Fibroblast of skin of left biceps (primary cell): ENCODE measurements around the gene WDR27.
A peak's percentile ranks its signal among the peaks of the same experiment; 100 is the strongest.
"Not testable (repeated sequence)": the region's sequence is repeated elsewhere in the genome, so short reads cannot be mapped to it uniquely, and the experiment has no call there.

Experiments used
- DNase-seq, 2 experiments: peaks; one replicate each; pipeline ENCODE4 v3.0.0-alpha.2; 2013; ENCODE audit warnings: low read depth in 2 of 2

The WDR27 gene

GRCh38 chr6:169527306-169527705 lies 174.5 kb downstream of the WDR27 start:
- DNase-seq: peak; percentile 53

GRCh38 chr6:169521825-169522224 lies 180.0 kb downstream of the WDR27 start:
- DNase-seq: no peak

GRCh38 chr6:169520104-169520503 lies 181.7 kb downstream of the WDR27 start:
- no peak for DNase-seq

GRCh38 chr6:169518451-169518850 lies 183.4 kb downstream of the WDR27 start:
- no peak for DNase-seq

GRCh38 chr6:169513478-169514193 lies 188.2 kb downstream of the WDR27 start:
- no peak for DNase-seq

- not testable (repeated sequence) for DNase-seq
These were observed 190.0 kb downstream of the WDR27 start for GRCh38 chr6:169511785-169512184.

- DNase-seq: no peak
These were observed 191.0 kb downstream of the WDR27 start for GRCh38 chr6:169510871-169511270.

- no peak for DNase-seq
These were observed 193.4 kb downstream of the WDR27 start for GRCh38 chr6:169508452-169508851.

GRCh38 chr6:169503422-169504152 lies 198.2 kb downstream of the WDR27 start:
- DNase-seq: peak; percentile 66 to 70

GRCh38 chr6:169502445-169502844 lies 199.4 kb downstream of the WDR27 start:
- DNase-seq: no peak

GRCh38 chr6:169501777-169502313 lies 200.0 kb downstream of the WDR27 start:
- no peak for DNase-seq

GRCh38 chr6:169501128-169501527 lies 200.7 kb downstream of the WDR27 start:
- DNase-seq: no peak

GRCh38 chr6:169500688-169501087 lies 201.1 kb downstream of the WDR27 start:
- DNase-seq: no peak

- no peak for DNase-seq
These were observed 202.0 kb downstream of the WDR27 start for GRCh38 chr6:169499848-169500247.

- no peak for DNase-seq
These were observed 202.8 kb downstream of the WDR27 start for GRCh38 chr6:169498916-169499513.

- DNase-seq: peak; percentile 69 to 74
These were observed 206.2 kb downstream of the WDR27 start for GRCh38 chr6:169495601-169496000.

GRCh38 chr6:169494038-169494437 lies 207.8 kb downstream of the WDR27 start:
- no peak for DNase-seq

GRCh38 chr6:169491482-169491881 lies 210.3 kb downstream of the WDR27 start:
- no peak for DNase-seq

GRCh38 chr6:169490830-169491229 lies 211.0 kb downstream of the WDR27 start:
- no peak for DNase-seq

- DNase-seq: no peak
These were observed 211.6 kb downstream of the WDR27 start for GRCh38 chr6:169490246-169490641.

GRCh38 chr6:169489563-169490245 lies 212.1 kb downstream of the WDR27 start:
- peak; percentile 63 to 65 for DNase-seq
